Mesodermal cell (in vitro differentiated cells): ENCODE measurements around the gene ZNF469.

Experiments used
- H3K27ac ChIP-seq: 2 replicates; pipeline ENCODE4 v1.7.0; 2013; ENCODE audit warnings: mild to moderate bottlenecking, low read depth, low read length, moderate library complexity; ENCODE audit not compliant: severe bottlenecking
- H3K36me3 ChIP-seq: 2 replicates; pipeline ENCODE4 v1.7.1; 2013; ENCODE audit warnings: mild to moderate bottlenecking, low read length, moderate library complexity; ENCODE audit not compliant: control insufficient read depth, insufficient read depth
- H3K4me1 ChIP-seq: one replicate; pipeline ENCODE4 v1.7.1; 2013; ENCODE audit warnings: mild to moderate bottlenecking, low read length; ENCODE audit not compliant: insufficient read depth, control insufficient read depth, poor library complexity, severe bottlenecking
- H3K4me3 ChIP-seq: 2 replicates; pipeline ENCODE4 v1.7.0; 2013; ENCODE audit warnings: low read length, control low read depth, mild to moderate bottlenecking; ENCODE audit not compliant: insufficient read depth, poor library complexity, severe bottlenecking; ENCODE audit errors: extremely low read depth
- H3K9me3 ChIP-seq: 2 replicates; pipeline ENCODE4 v1.7.1; 2013; ENCODE audit warnings: mild to moderate bottlenecking, low read length, moderate library complexity; ENCODE audit not compliant: control insufficient read depth
- WGBS, 2 experiments: methylation state at CpG; one replicate each; pipeline ENCODE4 v1.1.5; 2013; ENCODE audit warnings: missing lambda C conversion rate in 2 of 2; ENCODE audit not compliant: insufficient coverage in 2 of 2; 5-methylcytosine and 5-hydroxymethylcytosine counted together

Gene ZNF469

DNA sequence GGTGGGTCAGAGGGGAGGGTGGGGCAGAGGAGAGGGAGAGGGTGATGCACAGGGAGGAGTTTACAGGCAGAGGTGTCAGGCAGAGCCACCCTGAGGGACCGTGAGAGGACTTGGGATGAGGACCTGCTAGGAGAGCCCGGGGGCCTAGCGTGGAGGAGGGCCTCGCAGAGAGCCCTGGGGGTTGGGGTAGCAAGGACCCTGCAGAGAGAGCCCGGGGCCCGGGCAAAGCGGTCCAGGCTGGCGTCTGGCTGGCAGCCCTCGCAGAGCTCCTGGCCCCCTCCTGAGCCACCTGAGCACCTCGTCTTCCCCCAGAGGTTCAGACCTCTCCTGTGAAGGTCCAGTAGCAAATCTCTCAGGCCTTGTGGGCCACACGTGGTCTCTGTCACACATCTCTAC lies 42.0 kb upstream of the ZNF469 start:
- no peaks in the 10 kb centered on the region for H3K36me3 ChIP-seq
- 83 to 90% methylated on average over 8 to 10 of the region's 11 CpGs for WGBS, 2 experiments
- no peaks in the 10 kb centered on the region for H3K4me1 ChIP-seq
- peaks cover 7% of the 10 kb centered on the region for H3K9me3 ChIP-seq
- H3K27ac ChIP-seq = no peak overlapping the region
- H3K4me3 ChIP-seq = no peak overlapping the region

DNA sequence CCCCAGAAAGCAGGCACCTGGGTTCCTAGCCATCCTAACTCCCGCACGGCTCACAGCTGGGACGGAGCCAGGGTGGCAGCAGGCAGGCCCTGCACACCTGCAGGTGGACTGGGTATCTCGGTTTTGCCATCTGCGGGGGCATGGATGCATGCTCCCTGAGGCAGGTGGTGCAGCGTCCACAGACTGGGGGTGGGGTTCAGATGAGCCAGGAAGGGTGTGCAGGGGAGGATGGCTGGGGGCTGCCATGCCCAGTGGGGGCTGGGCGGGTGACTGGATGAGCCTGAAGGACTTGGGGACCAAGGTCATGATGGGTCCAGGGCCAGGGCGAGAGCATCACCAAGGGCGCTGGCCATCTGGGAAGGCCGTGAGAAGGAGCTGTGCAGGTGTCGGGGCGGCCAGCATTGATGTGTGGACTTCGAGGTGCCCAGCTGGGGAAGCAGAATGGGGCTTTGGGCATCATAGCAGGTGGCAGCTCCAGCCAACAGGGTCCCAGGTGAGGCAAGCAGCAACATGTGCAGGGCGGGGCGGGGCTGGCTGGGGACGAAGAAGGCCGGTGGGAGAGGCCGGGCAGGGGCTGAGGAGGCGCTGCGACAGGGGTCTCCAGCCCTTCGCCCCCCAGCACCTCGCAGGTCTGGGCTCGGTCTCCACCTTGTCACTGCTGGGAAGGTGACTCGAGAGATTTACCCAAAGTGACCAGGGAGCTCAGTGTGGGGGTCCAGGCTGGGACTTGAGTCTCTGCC lies 41.0 kb upstream of the ZNF469 start:
- 92 to 95% methylated on average over 12 to 24 of the region's 24 CpGs for WGBS, 2 experiments
- Histone ChIP-seq H3K9me3 (peaks cover 7% of the 10 kb centered on the region), H3K36me3 (no peaks in the 10 kb centered on the region), H3K27ac (no peak overlapping the region), H3K4me1 (no peaks in the 10 kb centered on the region), H3K4me3 (no peak overlapping the region)

DNA sequence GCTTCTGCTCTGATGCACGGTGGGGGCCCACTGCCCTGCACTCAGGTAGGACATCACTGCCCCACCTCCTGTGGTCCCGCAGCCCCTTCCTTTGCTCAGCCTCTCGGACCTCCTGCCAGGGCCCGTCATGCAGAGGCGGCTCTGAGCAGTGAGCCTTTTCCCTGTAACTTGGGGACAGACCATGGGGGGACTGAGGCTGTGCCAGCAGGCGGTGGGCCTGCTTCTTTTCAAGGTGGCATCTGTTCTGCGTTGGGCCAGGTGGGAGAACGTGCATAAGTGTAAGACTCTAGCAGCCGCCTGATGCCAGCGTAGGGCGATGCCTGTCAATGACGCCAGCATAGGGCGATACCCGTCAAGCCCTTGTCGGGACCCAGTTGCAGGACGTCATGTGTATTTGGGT lies 40.3 kb upstream of the ZNF469 start:
- 91 to 94% methylated on average over 15 of the region's 16 CpGs for WGBS, 2 experiments
- Histone ChIP-seq H3K36me3 (no peaks in the 10 kb centered on the region), H3K9me3 (peaks cover 7% of the 10 kb centered on the region), H3K4me1 (no peaks in the 10 kb centered on the region), H3K27ac (no peak overlapping the region), H3K4me3 (no peak overlapping the region)

DNA sequence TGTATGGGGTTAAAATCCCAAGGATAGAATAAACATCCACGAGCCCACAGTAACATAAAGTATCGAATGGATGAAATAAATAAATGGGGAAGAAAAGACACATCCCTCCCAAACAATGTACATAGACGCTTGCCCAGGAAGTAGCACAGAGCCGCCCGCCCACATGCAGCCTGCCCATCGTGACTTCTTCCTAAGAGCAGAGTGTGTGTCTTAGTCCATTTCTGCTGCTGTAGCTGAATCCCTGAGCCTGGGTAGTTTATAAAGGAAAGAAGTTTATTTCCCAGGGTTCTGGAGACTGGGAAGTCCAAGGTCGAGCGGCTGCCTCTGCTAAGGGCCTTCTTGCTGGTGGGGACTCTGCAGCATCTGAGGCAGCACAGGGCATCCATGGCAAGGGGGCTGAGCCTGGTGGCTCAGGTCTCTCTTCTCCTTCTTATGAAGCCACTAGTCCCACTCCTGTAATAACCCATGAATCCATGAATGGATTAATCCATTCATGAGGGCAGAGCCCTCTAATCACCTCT lies 39.4 kb upstream of the ZNF469 start:
- H3K4me3 ChIP-seq = no peak overlapping the region
- 85 to 96% methylated on average over 2 to 5 of the region's 8 CpGs for WGBS, 2 experiments
- peaks cover 7% of the 10 kb centered on the region for H3K9me3 ChIP-seq
- H3K36me3 ChIP-seq = no peaks in the 10 kb centered on the region
- H3K4me1 ChIP-seq = no peaks in the 10 kb centered on the region
- no peak overlapping the region for H3K27ac ChIP-seq

DNA sequence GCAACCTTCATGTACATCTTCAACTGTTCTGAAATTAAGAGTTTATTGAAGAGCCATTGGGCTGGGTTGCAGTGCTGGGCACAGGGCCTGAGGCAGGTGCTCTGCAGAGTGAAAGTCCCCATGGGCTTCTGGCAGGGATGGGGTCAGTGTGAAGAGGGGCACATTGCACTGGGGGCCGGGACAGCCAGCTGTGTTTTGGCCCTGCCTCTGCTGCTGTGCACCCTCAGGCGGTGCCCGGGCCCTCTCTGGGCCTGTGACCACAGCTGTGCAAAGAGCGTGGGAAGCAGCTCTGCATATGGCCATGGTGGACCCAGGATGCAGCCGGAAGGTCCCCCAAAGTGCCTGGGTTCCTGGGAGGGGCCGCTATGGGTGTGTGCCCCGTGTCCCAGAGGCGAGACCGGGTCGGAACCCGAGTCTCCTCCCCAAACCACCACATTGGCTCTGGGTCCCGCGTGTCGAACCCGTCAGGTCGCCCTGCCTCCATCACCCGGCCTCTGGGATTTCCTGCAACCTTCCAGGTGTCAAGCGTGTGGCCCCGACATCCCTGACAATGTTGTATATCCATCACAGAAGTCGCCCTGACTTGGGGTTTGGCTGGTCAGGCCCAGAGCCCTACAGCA lies 38.2 kb upstream of the ZNF469 start:
- Histone ChIP-seq H3K36me3 (no peaks in the 10 kb centered on the region), H3K9me3 (peaks cover 7% of the 10 kb centered on the region), H3K27ac (no peak overlapping the region), H3K4me3 (no peak overlapping the region), H3K4me1 (no peaks in the 10 kb centered on the region)
- WGBS, 2 experiments = 88 to 92% methylated on average over 14 to 20 of the region's 20 CpGs

DNA sequence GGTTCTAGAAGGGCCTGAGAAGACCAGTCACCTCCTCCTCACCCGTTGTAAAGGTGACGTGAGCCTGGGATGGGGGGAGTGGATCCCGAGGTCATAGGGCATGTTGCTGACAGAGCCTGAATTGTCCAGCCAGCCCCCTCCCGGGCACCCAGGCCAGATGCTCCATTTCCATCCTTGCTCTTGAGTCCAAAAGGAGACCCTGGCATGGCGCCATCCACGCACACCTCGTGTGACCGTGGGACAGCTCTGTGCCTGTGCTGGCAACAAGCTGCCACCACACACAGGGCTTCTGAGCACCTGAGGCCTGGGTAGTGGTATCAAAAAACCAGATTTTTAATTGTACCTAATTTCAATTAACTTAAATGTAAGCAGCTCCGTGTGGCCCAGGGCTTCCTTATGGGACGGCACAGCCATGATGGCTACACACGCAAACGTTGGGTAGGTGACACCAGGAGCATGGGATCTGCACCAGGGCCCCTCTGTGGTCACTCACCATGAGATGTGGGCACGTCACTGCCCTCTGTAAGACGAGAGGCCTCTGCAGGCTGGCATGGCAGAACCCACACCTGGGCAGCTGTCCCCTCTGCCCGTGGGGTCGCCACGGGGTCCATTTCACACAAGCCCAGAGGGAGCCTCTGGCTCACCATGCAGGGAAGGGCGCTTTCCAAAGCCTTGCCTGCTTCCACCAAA lies 37.6 kb upstream of the ZNF469 start:
- 94 to 95% methylated on average over 14 to 17 of the region's 18 CpGs for WGBS, 2 experiments
- no peaks in the 10 kb centered on the region for H3K36me3 ChIP-seq
- H3K4me1 ChIP-seq = no peaks in the 10 kb centered on the region
- H3K9me3 ChIP-seq = peaks cover 7% of the 10 kb centered on the region
- no peak overlapping the region for H3K27ac ChIP-seq
- H3K4me3 ChIP-seq = no peak overlapping the region

DNA sequence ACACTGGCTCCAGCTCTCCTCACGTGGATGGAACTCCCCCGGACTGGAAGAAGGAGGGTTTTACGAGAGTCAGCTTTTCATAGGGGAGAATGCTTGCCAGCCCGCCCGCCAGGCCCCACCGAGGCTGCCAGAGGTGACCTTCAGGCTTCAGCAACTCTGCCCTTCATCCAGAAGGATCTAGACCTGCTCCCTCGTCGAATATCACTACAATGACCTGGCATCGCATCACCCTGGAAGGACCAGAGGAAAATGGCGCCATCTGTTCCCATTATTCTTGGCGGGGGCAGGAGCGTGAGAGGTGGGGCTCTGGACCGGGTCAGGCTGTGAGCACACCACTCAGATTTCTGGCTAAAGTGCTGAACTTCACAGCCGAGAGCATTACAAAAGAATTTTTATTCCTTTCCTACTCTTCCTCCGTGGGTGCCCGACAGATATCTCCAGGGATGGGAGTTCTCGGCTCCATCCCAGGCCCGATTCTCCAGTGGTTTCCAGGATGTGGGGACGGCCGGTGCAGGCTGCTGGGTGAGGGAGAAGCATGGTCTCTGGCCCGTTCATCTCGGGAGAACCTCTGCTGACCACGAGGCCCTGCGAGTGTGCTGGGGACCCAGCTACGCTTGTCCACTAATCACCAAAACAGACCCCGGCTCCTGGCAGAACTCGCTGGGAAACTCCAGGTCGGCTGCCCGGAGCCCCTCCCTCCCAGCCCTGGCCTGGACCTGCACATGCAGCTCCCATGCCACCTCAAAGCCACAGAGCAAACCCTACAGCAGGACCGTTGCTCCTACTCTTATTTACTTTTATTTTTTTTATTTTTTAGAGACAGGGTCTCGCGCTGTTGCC lies 36.8 kb upstream of the ZNF469 start:
- H3K36me3 ChIP-seq = no peaks in the 10 kb centered on the region
- 91 to 95% methylated on average over 18 to 24 of the region's 32 CpGs for WGBS, 2 experiments
- H3K9me3 ChIP-seq = peaks cover 7% of the 10 kb centered on the region
- H3K4me1 ChIP-seq = no peaks in the 10 kb centered on the region
- H3K27ac ChIP-seq = no peak overlapping the region
- H3K4me3 ChIP-seq = no peak overlapping the region

DNA sequence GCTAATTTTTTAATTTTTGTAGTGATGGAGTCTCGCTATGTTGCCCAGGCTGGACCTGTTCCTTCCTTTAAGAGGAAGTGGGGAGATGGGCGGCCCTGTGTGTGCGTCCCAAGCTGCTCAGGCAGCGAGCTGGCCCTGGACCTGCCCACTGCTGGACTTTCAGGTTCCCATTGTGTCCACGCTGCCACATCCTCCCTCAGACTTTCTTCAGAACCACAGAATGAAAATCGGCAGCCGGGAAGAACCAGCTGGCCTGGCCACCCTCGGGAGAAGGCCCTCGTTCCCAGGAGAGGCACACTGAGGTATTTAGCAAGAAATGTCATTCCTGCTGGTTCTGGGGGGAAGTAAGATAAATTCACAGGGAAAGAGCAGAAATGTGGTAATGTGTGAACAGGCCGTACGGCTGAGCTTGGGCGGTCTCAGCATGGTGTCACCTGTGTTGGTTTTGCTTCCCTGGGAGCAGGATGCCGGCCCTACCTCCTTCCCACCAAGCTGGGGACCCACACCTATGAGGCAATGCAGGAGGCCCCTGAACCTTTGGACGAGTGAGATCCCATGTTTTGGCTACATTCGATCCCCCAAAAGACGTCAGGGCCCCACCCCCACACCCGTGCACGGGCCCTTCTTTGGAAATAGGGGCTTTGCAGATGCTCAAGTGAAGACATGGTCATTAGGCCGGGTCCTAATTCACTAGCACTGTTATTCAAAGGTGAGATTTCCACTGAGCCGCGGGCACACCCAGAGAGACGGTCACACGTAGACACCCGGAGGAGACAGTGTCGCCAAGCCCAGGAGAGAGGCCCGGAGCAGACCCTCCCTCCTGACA lies 35.9 kb upstream of the ZNF469 start:
- 92 to 93% methylated on average over 18 to 26 of the region's 26 CpGs for WGBS, 2 experiments

DNA sequence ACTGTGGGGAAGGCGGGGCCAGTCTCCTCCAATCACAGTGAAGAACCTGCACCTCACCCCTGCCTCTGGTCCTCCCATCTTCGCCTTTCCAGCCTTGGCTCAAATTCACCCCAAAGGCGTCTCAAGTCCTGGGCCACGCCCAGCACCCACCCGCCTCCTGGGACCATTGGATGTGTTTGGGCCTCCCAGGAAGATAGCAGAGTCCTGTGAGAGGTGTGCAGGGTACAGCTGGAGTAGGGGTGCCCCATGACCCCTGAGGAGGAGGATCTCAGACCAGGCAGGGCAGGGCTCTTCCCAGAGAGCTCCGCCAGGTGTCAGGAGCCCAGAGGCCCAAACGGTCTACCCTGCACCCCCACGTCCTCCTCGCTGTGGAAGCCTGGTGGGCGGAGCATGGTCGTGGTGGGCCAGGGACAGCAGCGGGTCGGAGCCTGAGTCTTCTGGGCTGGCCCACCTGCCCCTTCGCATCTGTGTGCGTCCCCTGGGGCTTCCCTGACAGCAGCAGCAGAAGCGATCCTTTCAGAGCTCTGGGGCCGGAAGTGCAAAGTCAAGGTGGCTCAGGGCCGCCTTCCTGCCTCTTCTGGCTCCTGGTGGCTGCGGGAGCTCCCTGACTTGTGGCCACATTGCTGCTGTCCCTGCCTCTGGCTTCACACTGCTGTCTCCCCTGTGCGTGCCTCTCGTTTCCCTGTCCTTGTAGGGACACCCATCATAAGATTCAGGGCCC lies 34.9 kb upstream of the ZNF469 start:
- Histone ChIP-seq H3K9me3 (peaks cover 7% of the 10 kb centered on the region), H3K27ac (no peak overlapping the region), H3K36me3 (no peaks in the 10 kb centered on the region), H3K4me3 (no peak overlapping the region), H3K4me1 (no peaks in the 10 kb centered on the region)
- WGBS, 2 experiments = 92% methylated on average over 17 to 21 of the region's 21 CpGs

More for the DNA sequence above, 35.9 kb upstream of the ZNF469 start:
- Histone ChIP-seq H3K36me3 (no peaks in the 10 kb centered on the region), H3K4me1 (no peaks in the 10 kb centered on the region), H3K4me3 (no peak overlapping the region), H3K27ac (no peak overlapping the region), H3K9me3 (peaks cover 7% of the 10 kb centered on the region)
